Naive thymus-derived CD4-positive, alpha-beta T cell (primary cell): ENCODE data around the gene IFNL4. TPM values are rescaled to one million over a fixed set of nuclear protein-coding genes. Genes with fewer than 3 reads are reported as not detected.

ENCODE experiments used
- ATAC-seq: fragments of 150-1000 bp; cut with Tn5 transposase; 2 replicates; pipeline ENCODE4 v1.10.0; 2021; ENCODE audit warnings: mild to moderate bottlenecking, moderate library complexity
- CTCF ChIA-PET: fragments of 350-600 bp; sonication (Branson Sonifier 250); formaldehyde crosslinking; loops from one replicate; lab custom pipeline; 2021; ENCODE audit warnings: antibody characterized with exemption; lab: Charles Lee
- POLR2A ChIA-PET: fragments of 350-600 bp; sonication (Branson Sonifier 250); formaldehyde crosslinking; loops from one replicate; lab custom pipeline; 2021; ENCODE audit warnings: antibody characterized with exemption, inconsistent platforms; lab: Charles Lee
- DNase-seq, 9 donors: peaks; one replicate each; pipeline versions ENCODE4 v3.0.0 to v3.0.0-alpha.2; 2020 to 2022; ENCODE audit warnings: mixed read lengths in 1 of 9
- H3K27ac ChIP-seq: one replicate; pipeline ENCODE4 v1.7.0; 2013; ENCODE audit warnings: mild to moderate bottlenecking, low read depth, low read length, moderate library complexity
- H3K27me3 ChIP-seq, 2 donors: one replicate each; pipeline ENCODE4 v1.7.0; 2013; ENCODE audit warnings: low read length in 2 of 2, mild to moderate bottlenecking in 2 of 2, moderate library complexity in 2 of 2; ENCODE audit not compliant: control insufficient read depth in 2 of 2, insufficient read depth in 2 of 2
- H3K36me3 ChIP-seq, 3 experiments: 1 replicate in 2 of 3; 2 replicates in 1 of 3; pipeline ENCODE4 v1.7.0; 2013; ENCODE audit warnings: low read length in 3 of 3, mild to moderate bottlenecking in 3 of 3, moderate library complexity in 1 of 3; ENCODE audit not compliant: insufficient read depth in 3 of 3, control insufficient read depth in 2 of 3
- H3K4me1 ChIP-seq, 2 donors: one replicate each; pipeline ENCODE4 v1.7.0; 2013; ENCODE audit warnings: low read length in 2 of 2, mild to moderate bottlenecking in 2 of 2, moderate library complexity in 1 of 2; ENCODE audit not compliant: control insufficient read depth in 2 of 2, insufficient read depth in 2 of 2
- H3K4me3 ChIP-seq: 2 replicates; pipeline ENCODE4 v1.7.0; 2013; ENCODE audit warnings: mild to moderate bottlenecking, low read length
- H3K9me3 ChIP-seq, 3 experiments: 1 replicate in 2 of 3; 2 replicates in 1 of 3; pipeline ENCODE4 v1.7.0; 2013; ENCODE audit warnings: low read length in 3 of 3; ENCODE audit not compliant: control insufficient read depth in 2 of 3
- H3K27ac Mint-ChIP-seq, 9 donors: one replicate each; pipeline ENCODE4 v1.8.0; 2020 to 2022; ENCODE audit warnings: mixed read lengths in 9 of 9, mild to moderate bottlenecking in 8 of 9, moderate library complexity in 5 of 9, inconsistent platforms in 2 of 9
- H3K27me3 Mint-ChIP-seq, 5 donors: one replicate each; pipeline ENCODE4 v1.8.0; 2021 to 2022; ENCODE audit warnings: mixed read lengths in 5 of 5, mild to moderate bottlenecking in 1 of 5
- H3K36me3 Mint-ChIP-seq, 5 donors: one replicate each; pipeline ENCODE4 v1.8.0; 2020 to 2022; ENCODE audit warnings: mixed read lengths in 5 of 5, mild to moderate bottlenecking in 3 of 5, inconsistent platforms in 1 of 5
- H3K4me1 Mint-ChIP-seq, 7 donors: one replicate each; pipeline ENCODE4 v1.8.0; 2020 to 2022; ENCODE audit warnings: mixed read lengths in 7 of 7, mild to moderate bottlenecking in 3 of 7, inconsistent platforms in 1 of 7
- H3K4me3 Mint-ChIP-seq, 10 donors: one replicate each; pipeline ENCODE4 v1.8.0; 2020 to 2022; ENCODE audit warnings: mild to moderate bottlenecking in 10 of 10, mixed read lengths in 10 of 10, moderate library complexity in 6 of 10, inconsistent platforms in 2 of 10
- H3K9me3 Mint-ChIP-seq, 11 donors: one replicate each; pipeline ENCODE4 v1.8.0; 2020 to 2022; ENCODE audit warnings: mixed read lengths in 11 of 11, mild to moderate bottlenecking in 4 of 11, inconsistent platforms in 1 of 11, moderate library complexity in 1 of 11
- intact Hi-C, 2 donors: fragments of 100-400 bp; cut with micrococcal nuclease; formaldehyde crosslinking; loops; one replicate each; pipeline ENCODE4 v1.15.1; 2023
- polyA plus RNA-seq, 2 donors: library from polyadenylated mRNA; unstranded; fragments of 300-500 nt; fragmentation: Illumina TruSeq; gene quantifications; one replicate each; pipeline ENCODE4 v1.2.3, GENCODE V29; 2021
- total RNA-seq, 6 experiments: library from RNA in 5 of 6; stranded (reverse) in 5 of 6; gene quantifications; 1 replicate in 5 of 6; 2 replicates in 1 of 6; pipeline ENCODE4 v1.2.3 and lab custom pipeline; 2021 to 2026

The IFNL4 gene
- total and polyA plus RNA-seq, 7 experiments from 2014 or later = not detected

- Histone ChIP-seq H3K4me3 (no peak overlapping the region), H3K9me3 (no peaks in the 10 kb centered on the region), H3K27ac (no peak overlapping the region), H3K36me3 (no peaks in the 10 kb centered on the region), H3K27me3 (no peaks in the 10 kb centered on the region), H3K4me1 (peaks cover 16 to 18% of the 10 kb centered on the region in 2 donors)
- H3K9me3 Mint-ChIP-seq = no peaks in the 10 kb centered on the region
- intact Hi-C loops = no loop called here
- ATAC-seq (no peak), DNase-seq (no peak)
- H3K36me3 Mint-ChIP-seq = no peaks in the 10 kb centered on the region
- POLR2A ChIA-PET = no interaction called here
- CTCF ChIA-PET = interaction anchor here (0.6 kb wide), 1 partner anchor 726 kb away, joined by 3 read pairs; no protein-coding TSS in a partner anchor
- H3K4me1 Mint-ChIP-seq = peaks cover 14 to 29% (median 23%) of the 10 kb centered on the region in 7 donors
- peaks cover 0 to 3% (median 0%) of the 10 kb centered on the region in 5 donors for H3K27me3 Mint-ChIP-seq
- H3K27ac Mint-ChIP-seq = no peak overlapping the region
- H3K4me3 Mint-ChIP-seq = no peak overlapping the region
Measured at GRCh38 chr19:39240421-39240820, 8.2 kb downstream of the IFNL4 start.

- no peak overlapping the region for H3K4me3 Mint-ChIP-seq
- intact Hi-C loops = no loop called here
- peaks cover 14 to 34% (median 23%) of the 10 kb centered on the region in 7 donors for H3K4me1 Mint-ChIP-seq
- CTCF ChIA-PET = no interaction called here
- Histone ChIP-seq H3K36me3 (no peaks in the 10 kb centered on the region), H3K4me3 (no peak overlapping the region), H3K27ac (no peak overlapping the region), H3K9me3 (no peaks in the 10 kb centered on the region), H3K4me1 (peaks cover 16 to 18% of the 10 kb centered on the region in 2 donors), H3K27me3 (no peaks in the 10 kb centered on the region)
- peak overlapping the region in 6 of 9 donors; percentile 20 to 94 (median 90) for H3K27ac Mint-ChIP-seq
- POLR2A ChIA-PET = interaction anchor here (1.7 kb wide), 1 partner anchor 197 kb away, joined by 5 read pairs; the partner anchor contains the start of gene RPS16
- H3K27me3 Mint-ChIP-seq = peaks cover 0 to 3% (median 0%) of the 10 kb centered on the region in 5 donors
- H3K36me3 Mint-ChIP-seq = peaks cover 0 to 5% (median 0%) of the 10 kb centered on the region in 5 donors
- H3K9me3 Mint-ChIP-seq = no peaks in the 10 kb centered on the region
- ATAC-seq (no peak), DNase-seq (no peak)
Measured at GRCh38 chr19:39238944-39239343, 9.7 kb downstream of the IFNL4 start.

GRCh38 chr19:39238209-39238608, 10.4 kb downstream of the IFNL4 start:
- Mint-ChIP-seq H3K9me3 (no peaks in the 10 kb centered on the region), H3K27ac (peak overlapping the region; percentile 73 to 95 (median 89)), H3K27me3 (peaks cover 0 to 3% (median 0%) of the 10 kb centered on the region in 5 donors), H3K4me3 (peak overlapping the region; percentile 59 to 84 (median 78)), H3K4me1 (peaks cover 14 to 34% (median 23%) of the 10 kb centered on the region in 7 donors), H3K36me3 (peaks cover 0 to 5% (median 0%) of the 10 kb centered on the region in 5 donors)
- POLR2A ChIA-PET = interaction anchor here (0.5 to 2.0 kb wide), 5 partner anchors 12 to 202 kb away, joined by 4 to 6 read pairs (median 4); partner anchors contain the start of genes GMFG and RPS16
- ATAC-seq = no peak
- Histone ChIP-seq H3K4me3 (peak overlapping the region; percentile 50), H3K27me3 (no peaks in the 10 kb centered on the region), H3K36me3 (no peaks in the 10 kb centered on the region), H3K9me3 (no peaks in the 10 kb centered on the region), H3K27ac (peak overlapping the region; percentile 68), H3K4me1 (peaks cover 16 to 18% of the 10 kb centered on the region in 2 donors)
- no peak for DNase-seq
- CTCF ChIA-PET = no interaction called here
- intact Hi-C loops = no loop called here

- Histone ChIP-seq H3K36me3 (no peaks in the 10 kb centered on the region), H3K4me3 (peak overlapping the region; percentile 50), H3K4me1 (peaks cover 16 to 18% of the 10 kb centered on the region in 2 donors), H3K27ac (peak overlapping the region; percentile 68), H3K27me3 (no peaks in the 10 kb centered on the region), H3K9me3 (no peaks in the 10 kb centered on the region)
- Mint-ChIP-seq H3K27me3 (peaks cover 0 to 3% (median 0%) of the 10 kb centered on the region in 5 donors), H3K4me3 (peak overlapping the region; percentile 59 to 84 (median 78)), H3K9me3 (no peaks in the 10 kb centered on the region), H3K36me3 (peaks cover 0 to 5% (median 0%) of the 10 kb centered on the region in 5 donors), H3K27ac (peak overlapping the region; percentile 73 to 95 (median 89)), H3K4me1 (peaks cover 14 to 34% (median 23%) of the 10 kb centered on the region in 7 donors)
- peak in 6 of 9 donors; percentile 12 to 49 (median 20) for DNase-seq
- POLR2A ChIA-PET = interaction anchor here (0.5 to 2.0 kb wide), 6 partner anchors 12 to 203 kb away, joined by 3 to 6 read pairs (median 4); partner anchors contain the start of genes GMFG, RPS16 and ZFP36
- CTCF ChIA-PET = no interaction called here
- intact Hi-C loops = no loop called here
- peak; percentile 72 for ATAC-seq
Measured at GRCh38 chr19:39237200-39238184, 11.2 kb downstream of the IFNL4 start.

GRCh38 chr19:39236527-39236926, 12.1 kb downstream of the IFNL4 start:
- H3K9me3 ChIP-seq = no peaks in the 10 kb centered on the region
- H3K4me3 Mint-ChIP-seq = peak overlapping the region in 7 of 10 donors; percentile 17 to 83 (median 49)
- CTCF ChIA-PET = interaction anchor here (0.6 kb wide), 1 partner anchor 165 kb away, joined by 3 read pairs; no protein-coding TSS in a partner anchor

GRCh38 chr19:39232708-39233107, 15.9 kb downstream of the IFNL4 start:
- Mint-ChIP-seq H3K9me3 (peaks cover 0 to 3% (median 0%) of the 10 kb centered on the region in 11 donors), H3K36me3 (peaks cover 0 to 5% (median 0%) of the 10 kb centered on the region in 5 donors), H3K27me3 (peaks cover 0 to 13% (median 0%) of the 10 kb centered on the region in 5 donors), H3K27ac (no peak overlapping the region), H3K4me1 (peaks cover 4 to 24% (median 12%) of the 10 kb centered on the region in 7 donors), H3K4me3 (no peak overlapping the region)
- H3K4me1 ChIP-seq = peaks cover 11 to 12% of the 10 kb centered on the region in 2 donors
- ATAC-seq (no peak), DNase-seq (no peak)
- no peaks in the 10 kb centered on the region for H3K9me3 ChIP-seq
- ChIA-PET CTCF (interaction anchor here (0.6 kb wide), 1 partner anchor 166 kb away, joined by 5 read pairs; no protein-coding TSS in a partner anchor), POLR2A (no interaction called here)
- no peaks in the 10 kb centered on the region for H3K27me3 ChIP-seq
- no peak overlapping the region for H3K4me3 ChIP-seq
- H3K27ac ChIP-seq = no peak overlapping the region
- intact Hi-C loops = no loop called here
- H3K36me3 ChIP-seq = no peaks in the 10 kb centered on the region

More at GRCh38 chr19:39236527-39236926, 12.1 kb downstream of the IFNL4 start:
- Histone ChIP-seq H3K27ac (no peak overlapping the region), H3K4me3 (no peak overlapping the region), H3K36me3 (no peaks in the 10 kb centered on the region), H3K27me3 (no peaks in the 10 kb centered on the region), H3K4me1 (peaks cover 16 to 18% of the 10 kb centered on the region in 2 donors)
- peak overlapping the region in 4 of 9 donors; percentile 42 to 94 (median 90) for H3K27ac Mint-ChIP-seq
- H3K4me1 Mint-ChIP-seq = peaks cover 14 to 34% (median 23%) of the 10 kb centered on the region in 7 donors
- intact Hi-C loops = no loop called here
- H3K27me3 Mint-ChIP-seq = peaks cover 0 to 5% (median 0%) of the 10 kb centered on the region in 5 donors
- H3K9me3 Mint-ChIP-seq = no peaks in the 10 kb centered on the region
- H3K36me3 Mint-ChIP-seq = peaks cover 0 to 5% (median 0%) of the 10 kb centered on the region in 5 donors
- ATAC-seq = peak; percentile 60
- DNase-seq = peak in 1 of 9 donors; percentile 7
- POLR2A ChIA-PET = interaction anchor here (0.6 to 2.0 kb wide), 2 partner anchors 99 to 854 kb away, joined by 3 to 6 read pairs; partner anchors contain the start of gene GMFG
